Stimulated activated CD8-positive, alpha-beta memory T cell treated with anti-CD3 and anti-CD28 coated beads, Interleukin-15, amount 100 ng/mL, for 1 hour (primary cell): ENCODE data around the gene AKR1C1.
"Not testable (repeated sequence)": the region's sequence is repeated elsewhere in the genome, so short reads cannot be mapped to it uniquely, and the experiment has no call there.

ENCODE experiments used
- DNase-seq: peaks from one replicate; pipeline ENCODE4 v3.0.0-alpha.2; 2020; ENCODE audit warnings: low read depth

The AKR1C1 gene

GRCh38 chr10:5018671-5019277 is 55.6 kb downstream of the AKR1C1 start:
- DNase-seq, result not testable (repeated sequence)

- not testable (repeated sequence) for DNase-seq
Measured at GRCh38 chr10:5019770-5020612, 56.8 kb downstream of the AKR1C1 start.

GRCh38 chr10:5021624-5022290 is 58.5 kb downstream of the AKR1C1 start:
- not testable (repeated sequence) for DNase-seq

GRCh38 chr10:5023177-5023805 is 60.1 kb downstream of the AKR1C1 start:
- DNase-seq, result no peak

- DNase-seq, result not testable (repeated sequence)
Measured at GRCh38 chr10:5025461-5025881, 62.3 kb downstream of the AKR1C1 start.

GRCh38 chr10:5030989-5031388 is 67.8 kb downstream of the AKR1C1 start:
- DNase-seq, result no peak

- not testable (repeated sequence) for DNase-seq
Measured at GRCh38 chr10:5031588-5031987, 68.4 kb downstream of the AKR1C1 start.

- not testable (repeated sequence) for DNase-seq
Measured at GRCh38 chr10:5032444-5032843, 69.2 kb downstream of the AKR1C1 start.
